ENCODE measurements around the gene MARCO. TPM values are rescaled to one million over a fixed set of nuclear protein-coding genes. Genes with fewer than 3 reads are reported as not detected.

The MARCO gene
- total RNA-seq, 1 experiment from 2014 or later: 0.54 TPM

- Histone ChIP-seq H3K36me3 (ENCODE audit: control insufficient read depth in 1 of 2, insufficient read depth in 2 of 2, low read length in 2 of 2) (no peaks in the 10 kb centered on the region), H3K4me3 (replicated peaks in 1 of 2; ENCODE audit: low read depth in 1 of 2, low read length in 2 of 2) (no peak overlapping the region), H3K9ac (ENCODE audit: low read length) (no peak overlapping the region), H3K9me2 (ENCODE audit: insufficient read depth) (no peaks in the 10 kb centered on the region), H2AFZ (ENCODE audit: low read depth, low read length, poor library complexity, severe bottlenecking) (no peak overlapping the region), H3K9me3 (ENCODE audit: control insufficient read depth in 1 of 2, insufficient read depth in 1 of 2, low read depth in 1 of 2, low read length in 2 of 2) (no peaks in the 10 kb centered on the region), H3K27me3 (ENCODE audit: insufficient read depth, low read length) (no peaks in the 10 kb centered on the region), H4K20me1 (ENCODE audit: insufficient read depth) (no peaks in the 10 kb centered on the region), H3K4me2 (ENCODE audit: low read length) (no peak overlapping the region), H3K79me2 (ENCODE audit: insufficient read depth, low read length) (no peaks in the 10 kb centered on the region), H3K4me1 (ENCODE audit: control insufficient read depth in 1 of 2, insufficient read depth in 2 of 2, low read length in 2 of 2) (no peaks in the 10 kb centered on the region), H3K27ac (ENCODE audit: low read depth, low read length) (no peak overlapping the region)
- DNase-seq (ENCODE audit: low read depth, low spot score) (no peak), ATAC-seq (no peak)
- ChIA-PET RAD21 (ENCODE audit: low non-redundant PET in 1 of 2, low total read pairs in 2 of 2, uncharacterized antibody in 2 of 2, unreplicated experiment in 2 of 2) (no interaction called here), POLR2A (no interaction called here), CTCF (no interaction called here)
- TF ChIP-seq ZNF274 (IDR thresholded peaks at IDR 0.05; ENCODE audit: low read depth, low read length): no peak
- no peak for TF ChIP-seq SP1 (IDR thresholded peaks at IDR 0.05; ENCODE audit: low read depth)
- intact Hi-C loops (cut with micrococcal nuclease): no loop called here
- no TSS peak for BruUV-seq (replicated peaks)
Observed at GRCh38 chr2:118902266-118903028, 39.5 kb upstream of the MARCO start.

GRCh38 chr2:118903029-118903351 lies 39.0 kb upstream of the MARCO start:
- CTCF ChIA-PET: no interaction called here
- RAD21 ChIA-PET (ENCODE audit: low non-redundant PET in 1 of 2, low total read pairs in 2 of 2, uncharacterized antibody in 2 of 2, unreplicated experiment in 2 of 2): no interaction called here
- TF ChIP-seq FOSL1 (IDR thresholded peaks at IDR 0.05; ENCODE audit: low read depth) (no peak), CTCF (IDR thresholded peaks at IDR 0.05 in 2 of 3, conservative IDR thresholded peaks at IDR 0.05 in 1 of 3; ENCODE audit: borderline replicate concordance in 1 of 3, insufficient read depth in 1 of 3, low read depth in 2 of 3, low read length in 2 of 3) (no peak), JUND (IDR thresholded peaks at IDR 0.05) (no peak), EGR1 (IDR thresholded peaks at IDR 0.05; ENCODE audit: low read depth) (no peak), SIN3A (IDR thresholded peaks at IDR 0.05; ENCODE audit: low read depth) (no peak), SP1 (IDR thresholded peaks at IDR 0.05; ENCODE audit: low read depth) (no peak)

More at GRCh38 chr2:118903029-118903351, 39.0 kb upstream of the MARCO start:
- no peak overlapping the region for H3K27ac ChIP-seq (ENCODE audit: low read depth, low read length)
- POLR2A ChIA-PET: no interaction called here
- BruUV-seq (replicated peaks): no TSS peak
- no peaks in the 10 kb centered on the region for H3K27me3 ChIP-seq (ENCODE audit: insufficient read depth, low read length)
- no peak overlapping the region for H3K4me2 ChIP-seq (ENCODE audit: low read length)
- intact Hi-C loops (cut with micrococcal nuclease): no loop called here
- ATAC-seq (no peak), DNase-seq (ENCODE audit: low read depth, low spot score) (no peak)
- H3K9ac ChIP-seq (ENCODE audit: low read length): no peak overlapping the region
- no peaks in the 10 kb centered on the region for H4K20me1 ChIP-seq (ENCODE audit: insufficient read depth)
- no peaks in the 10 kb centered on the region for H3K9me3 ChIP-seq (ENCODE audit: control insufficient read depth in 1 of 2, insufficient read depth in 1 of 2, low read depth in 1 of 2, low read length in 2 of 2)
- no peaks in the 10 kb centered on the region for H3K9me2 ChIP-seq (ENCODE audit: insufficient read depth)
- H3K4me3 ChIP-seq (replicated peaks in 1 of 2; ENCODE audit: low read depth in 1 of 2, low read length in 2 of 2): no peak overlapping the region
- H2AFZ ChIP-seq (ENCODE audit: low read depth, low read length, poor library complexity, severe bottlenecking): no peak overlapping the region
- H3K36me3 ChIP-seq (ENCODE audit: control insufficient read depth in 1 of 2, insufficient read depth in 2 of 2, low read length in 2 of 2): no peaks in the 10 kb centered on the region
- no peaks in the 10 kb centered on the region for H3K4me1 ChIP-seq (ENCODE audit: control insufficient read depth in 1 of 2, insufficient read depth in 2 of 2, low read length in 2 of 2)
- no peaks in the 10 kb centered on the region for H3K79me2 ChIP-seq (ENCODE audit: insufficient read depth, low read length)

All from HCT116 (cell line).